HG03039 (cell line): Measurements from ENCODE around the gene ABHD8.

Source experiments
- ATAC-seq: cut with Tn5 transposase; IDR thresholded peaks from one replicate; pipeline ENCODE4 v1.9.1; 2021; ENCODE audit warnings: mild to moderate bottlenecking, moderate library complexity; ENCODE audit not compliant: unreplicated experiment

ABHD8 gene, protein sequence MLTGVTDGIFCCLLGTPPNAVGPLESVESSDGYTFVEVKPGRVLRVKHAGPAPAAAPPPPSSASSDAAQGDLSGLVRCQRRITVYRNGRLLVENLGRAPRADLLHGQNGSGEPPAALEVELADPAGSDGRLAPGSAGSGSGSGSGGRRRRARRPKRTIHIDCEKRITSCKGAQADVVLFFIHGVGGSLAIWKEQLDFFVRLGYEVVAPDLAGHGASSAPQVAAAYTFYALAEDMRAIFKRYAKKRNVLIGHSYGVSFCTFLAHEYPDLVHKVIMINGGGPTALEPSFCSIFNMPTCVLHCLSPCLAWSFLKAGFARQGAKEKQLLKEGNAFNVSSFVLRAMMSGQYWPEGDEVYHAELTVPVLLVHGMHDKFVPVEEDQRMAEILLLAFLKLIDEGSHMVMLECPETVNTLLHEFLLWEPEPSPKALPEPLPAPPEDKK

DNA sequence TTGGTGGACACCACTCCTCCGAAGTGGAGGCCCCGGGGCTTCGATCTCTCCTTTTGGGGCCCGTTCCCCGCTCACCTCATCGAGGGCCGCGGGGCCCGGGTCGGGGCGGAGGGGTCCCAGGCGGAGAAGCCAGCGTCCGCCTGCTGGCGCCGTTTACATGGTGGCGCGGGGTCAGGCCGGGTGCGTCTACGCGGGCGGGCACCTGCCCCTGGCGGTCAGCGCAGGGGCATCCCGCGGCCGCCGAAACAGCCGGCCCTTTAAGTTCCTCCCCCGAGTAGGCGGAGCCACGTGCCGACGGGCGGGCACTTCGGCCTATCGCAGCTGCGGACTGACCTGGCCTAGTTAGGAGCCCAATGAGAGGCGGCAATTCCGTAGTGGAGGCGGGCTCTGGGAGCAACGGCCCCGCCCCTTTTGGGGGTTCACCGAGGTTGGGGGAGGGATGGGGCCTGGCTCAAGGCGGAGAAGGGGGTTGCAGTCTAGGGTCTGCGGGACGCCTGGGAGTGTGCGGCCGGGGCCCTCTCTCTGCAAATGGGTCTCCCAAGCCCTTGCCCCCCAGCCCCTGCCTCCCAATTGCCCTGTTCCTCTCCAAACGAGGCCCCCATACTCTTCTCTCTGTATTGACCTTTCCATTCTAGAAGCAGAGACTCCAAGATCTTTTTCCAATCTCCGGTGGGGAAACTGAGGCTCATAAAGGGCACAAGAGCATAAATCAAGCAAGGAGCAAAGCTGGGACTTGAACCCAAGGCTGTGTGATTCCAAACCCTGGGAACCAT is at the start of gene ABHD8:
Gene ABHD8 (minus strand): TSS at position 259 of the 773 bp plus-strand sequence. CDS start 1,809 bp downstream, outside the sequence.
- peak; percentile 49 for ATAC-seq

DNA sequence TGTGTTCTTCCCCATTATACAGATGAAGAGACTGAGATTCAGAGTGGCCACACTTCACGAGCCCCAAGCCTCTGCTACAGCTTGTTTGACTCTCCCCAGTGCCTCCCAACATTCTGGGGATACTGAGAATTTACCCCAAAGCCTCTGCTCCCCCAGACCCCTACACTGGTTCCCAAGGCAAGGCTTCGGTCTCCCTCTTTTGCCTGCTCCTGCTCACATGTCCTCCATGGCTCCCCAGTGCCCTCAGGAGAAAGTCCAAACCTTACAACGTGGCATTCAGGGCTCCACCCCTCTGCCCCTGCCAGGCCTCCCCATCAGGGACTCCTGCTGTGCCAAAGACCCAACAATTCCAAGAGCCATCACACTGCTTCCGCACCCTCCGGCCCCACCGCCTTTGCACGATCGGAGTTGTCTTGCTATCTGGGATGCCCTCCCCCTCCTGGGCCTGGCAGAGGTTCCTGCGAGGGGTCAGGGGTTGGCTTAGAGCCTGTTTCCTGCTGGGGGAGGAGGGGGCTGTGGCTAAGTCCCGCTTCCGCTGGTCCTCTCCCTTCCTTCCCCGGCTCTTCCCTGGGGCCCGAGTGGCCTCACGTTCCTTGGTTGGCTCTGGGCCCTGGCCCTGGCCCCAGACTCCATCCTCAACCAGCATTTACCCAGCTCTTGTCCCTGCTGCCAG is 49.5 kb upstream of the ABHD8 start:
- ATAC-seq = no peak

- ATAC-seq = no peak
Observed at GRCh38 chr19:17351815-17352435, 48.7 kb upstream of the ABHD8 start.

GRCh38 chr19:17348700-17349099 is 45.5 kb upstream of the ABHD8 start:
- ATAC-seq = no peak

- no peak for ATAC-seq
Observed at GRCh38 chr19:17347877-17348276, 44.7 kb upstream of the ABHD8 start.

DNA sequence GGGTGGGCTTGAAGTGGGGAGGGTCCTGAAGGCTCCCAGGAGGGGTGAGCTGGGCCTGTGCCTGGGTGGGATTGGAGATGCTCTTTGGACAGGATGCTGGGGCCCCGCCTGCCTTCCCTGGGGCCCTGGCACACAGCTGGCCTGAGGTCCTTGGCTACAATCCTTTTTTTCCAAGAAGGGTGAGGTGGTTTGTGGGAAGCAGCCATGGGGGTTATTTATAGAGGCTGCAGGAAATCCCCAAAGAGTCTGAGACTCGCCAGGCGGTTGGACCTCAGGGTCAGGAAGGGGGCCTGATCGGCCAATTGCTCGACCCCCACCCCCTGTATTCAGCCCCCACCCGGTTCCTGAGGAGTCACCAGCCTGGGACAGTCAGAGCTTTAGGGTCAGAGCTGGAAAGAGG is 44.1 kb upstream of the ABHD8 start:
- no peak for ATAC-seq

DNA sequence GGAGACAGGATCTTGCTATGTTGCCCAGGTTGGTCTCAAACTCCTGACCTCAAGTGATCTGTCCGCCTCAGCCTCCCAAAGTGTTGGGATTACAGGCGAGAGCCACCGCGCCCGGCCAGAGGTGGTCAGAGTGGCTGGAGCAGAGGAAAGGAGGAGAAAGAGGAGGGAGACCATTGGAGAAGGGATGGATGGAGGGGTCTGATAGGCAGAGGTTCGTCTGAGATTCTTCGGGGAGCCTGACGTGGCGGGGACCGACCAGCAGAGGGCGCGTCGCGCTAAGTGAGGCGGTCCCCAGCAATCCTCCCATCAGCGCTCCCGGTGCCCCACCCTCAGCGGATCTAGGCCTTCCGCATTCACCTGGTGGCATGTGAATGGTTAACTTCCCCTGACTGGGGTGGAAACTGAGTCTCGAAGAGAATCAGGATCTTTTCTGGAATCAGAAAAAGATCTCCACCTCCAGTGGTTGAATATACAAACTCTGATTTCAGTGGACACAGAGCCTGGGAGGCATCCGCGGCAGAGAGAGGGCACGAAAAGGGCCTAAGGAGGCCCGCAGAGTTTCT is 43.0 kb upstream of the ABHD8 start:
- ATAC-seq = no peak

DNA sequence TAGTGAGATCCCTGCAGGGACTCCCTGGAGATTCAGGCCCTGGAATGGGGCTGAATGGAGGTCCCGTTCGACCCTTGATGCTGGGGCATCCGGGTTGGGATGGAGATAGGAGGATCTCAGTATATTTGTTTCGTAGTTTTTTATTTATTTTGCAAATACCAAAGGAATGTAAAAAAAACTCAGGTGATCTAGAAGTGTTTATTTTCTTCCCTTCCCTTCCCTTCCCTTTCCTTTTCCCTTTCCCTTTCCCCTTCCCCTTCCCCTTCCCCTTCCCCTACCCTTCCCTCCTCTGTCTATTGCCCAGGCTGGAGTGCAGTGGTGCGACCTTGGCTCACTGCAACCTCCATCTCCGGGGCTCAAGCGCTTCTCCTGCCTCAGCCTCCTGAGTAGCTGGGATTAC is 38.6 kb upstream of the ABHD8 start:
- no peak for ATAC-seq

- ATAC-seq = no peak
Observed at GRCh38 chr19:17341386-17341785, 38.2 kb upstream of the ABHD8 start.

- ATAC-seq = no peak
Observed at GRCh38 chr19:17340871-17341357, 37.7 kb upstream of the ABHD8 start.

DNA sequence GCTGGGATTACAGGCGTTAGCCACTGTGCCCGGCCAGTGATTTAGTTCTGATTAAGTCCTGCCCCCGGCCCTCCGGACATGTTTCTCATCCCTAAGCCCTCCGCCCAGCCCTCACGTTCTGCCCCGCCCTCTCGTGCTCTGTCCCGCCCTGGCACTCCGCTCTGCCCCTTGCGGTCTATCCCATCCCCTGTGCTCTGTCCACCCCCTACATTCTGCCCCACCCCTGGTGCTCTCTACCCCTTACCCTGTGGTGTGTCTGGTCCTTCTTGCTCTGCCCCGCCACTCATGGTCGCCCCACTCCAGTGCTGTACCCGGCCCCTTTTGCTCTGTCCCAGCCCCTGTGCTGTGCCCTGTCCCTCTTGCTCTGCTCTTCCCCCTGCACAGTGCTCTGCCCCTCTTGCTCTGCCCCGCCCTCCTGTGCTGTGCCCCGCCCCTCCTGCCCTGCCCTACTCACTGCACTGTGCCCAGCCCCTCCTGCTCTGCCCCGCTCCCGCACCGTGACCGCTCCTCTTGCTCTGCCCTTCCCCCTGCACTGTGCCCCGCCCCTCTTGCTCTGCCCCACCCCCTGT is 37.2 kb upstream of the ABHD8 start:
- no peak for ATAC-seq

GRCh38 chr19:17339088-17339741 is 36.0 kb upstream of the ABHD8 start:
- ATAC-seq = no peak

- no peak for ATAC-seq
Observed at GRCh38 chr19:17338433-17339078, 35.3 kb upstream of the ABHD8 start.

- ATAC-seq = no peak
Observed at GRCh38 chr19:17337675-17338432, 34.6 kb upstream of the ABHD8 start.

- peak; percentile 67 for ATAC-seq
Observed at GRCh38 chr19:17336872-17337674, 33.8 kb upstream of the ABHD8 start, which contains the start of gene GTPBP3. TSS of gene GTPBP3 (plus strand) at chr19:17337553. CDS start at chr19:17337612, 59 bp downstream.

DNA sequence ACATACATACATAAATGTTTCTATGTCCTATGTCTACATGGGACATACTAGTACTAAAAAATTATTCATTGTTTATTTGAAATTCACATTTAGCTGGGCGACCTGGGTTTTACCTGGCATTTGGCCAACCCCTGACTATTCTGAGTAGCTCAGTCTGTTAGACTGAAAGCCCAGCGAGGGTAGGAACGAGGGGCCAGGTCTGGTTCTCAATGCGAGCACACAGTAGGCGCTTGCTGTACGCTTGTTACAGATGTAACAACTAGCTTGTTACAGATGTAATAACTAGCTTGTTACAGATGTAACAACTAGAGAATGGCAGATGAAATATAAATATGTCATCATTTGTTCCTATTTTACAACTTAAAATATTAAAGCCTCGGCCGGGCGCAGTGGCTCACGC is 32.4 kb upstream of the ABHD8 start:
- no peak for ATAC-seq
